Measurements from ENCODE around the gene REEP5. TPM values are rescaled to one million over a fixed set of nuclear protein-coding genes. Genes with fewer than 3 reads are reported as not detected.
"Not testable (repeated sequence)": the region's sequence is repeated elsewhere in the genome, so short reads cannot be mapped to it uniquely, and the experiment has no call there.

The REEP5 gene
- total RNA-seq, 1 experiment from 2014 or later = 36.0 TPM

DNA sequence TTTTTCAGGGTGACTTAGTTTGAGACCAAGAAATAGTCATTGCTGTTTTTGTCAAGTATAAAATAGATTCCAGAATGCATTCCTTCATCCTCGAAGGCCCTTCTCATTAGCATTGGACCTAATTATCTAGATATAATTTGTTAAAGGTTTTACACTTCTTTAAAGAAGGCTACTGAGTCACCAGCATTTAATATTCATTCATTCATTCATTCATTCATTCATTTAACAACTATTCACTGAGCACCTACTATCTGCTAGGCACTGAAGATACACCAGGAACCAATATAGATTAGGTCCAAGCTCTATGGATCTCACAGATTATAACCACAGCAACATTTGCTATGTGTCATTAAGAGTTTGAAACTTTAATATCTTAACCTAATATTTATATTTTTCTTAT lies 11.1 kb upstream of the REEP5 start:
- DNase-seq (ENCODE audit: low spot score) = no peak

DNA sequence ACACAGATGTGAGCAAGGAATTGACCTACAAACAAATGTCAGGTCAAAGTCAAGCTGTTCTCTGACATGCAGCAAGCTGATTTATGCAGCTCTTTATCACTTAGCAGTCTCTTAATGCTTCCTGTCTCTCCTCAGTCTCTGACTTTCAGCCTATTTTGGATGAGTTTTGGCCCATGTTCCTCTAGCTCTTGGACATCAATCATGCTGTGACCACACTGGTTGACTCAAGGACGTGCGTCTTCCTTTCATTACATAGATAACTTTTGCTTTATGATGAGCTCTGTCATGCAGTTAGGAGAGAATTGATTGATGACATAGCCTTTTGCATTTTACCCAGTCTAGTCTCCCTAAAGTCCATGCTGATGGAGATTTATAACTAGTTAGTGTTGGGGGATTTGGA lies 9.4 kb upstream of the REEP5 start:
- peak; percentile 68 for DNase-seq (ENCODE audit: low spot score)

DNA sequence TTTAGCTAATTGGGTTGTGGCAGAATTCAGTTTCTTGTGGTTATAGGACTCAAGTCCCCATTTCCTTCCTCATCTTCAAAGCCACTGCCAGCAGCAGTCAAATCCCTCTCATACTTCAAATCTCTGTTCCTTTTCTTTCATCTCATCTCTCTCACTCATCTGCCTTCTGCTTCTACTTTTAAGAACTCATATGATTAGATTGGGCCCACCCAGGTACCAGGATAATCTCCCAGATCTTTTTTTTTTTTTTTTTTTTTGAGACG lies 8.0 kb upstream of the REEP5 start:
- DNase-seq (ENCODE audit: low spot score) = no peak

GRCh38 chr5:112929336-112930081 lies 7.5 kb upstream of the REEP5 start:
- no peak for DNase-seq (ENCODE audit: low spot score)

- DNase-seq (ENCODE audit: low spot score) = no peak
Measured at GRCh38 chr5:112923988-112924387, 2.0 kb upstream of the REEP5 start.

- DNase-seq (ENCODE audit: low spot score) = no peak
Measured at GRCh38 chr5:112923148-112923917, 1.3 kb upstream of the REEP5 start.

- DNase-seq (ENCODE audit: low spot score) = peak; percentile 70
Measured at GRCh38 chr5:112921026-112921832, 798 bp downstream of the REEP5 start.

GRCh38 chr5:112919972-112920371 lies 2.1 kb downstream of the REEP5 start:
- no peak for DNase-seq (ENCODE audit: low spot score)

DNA sequence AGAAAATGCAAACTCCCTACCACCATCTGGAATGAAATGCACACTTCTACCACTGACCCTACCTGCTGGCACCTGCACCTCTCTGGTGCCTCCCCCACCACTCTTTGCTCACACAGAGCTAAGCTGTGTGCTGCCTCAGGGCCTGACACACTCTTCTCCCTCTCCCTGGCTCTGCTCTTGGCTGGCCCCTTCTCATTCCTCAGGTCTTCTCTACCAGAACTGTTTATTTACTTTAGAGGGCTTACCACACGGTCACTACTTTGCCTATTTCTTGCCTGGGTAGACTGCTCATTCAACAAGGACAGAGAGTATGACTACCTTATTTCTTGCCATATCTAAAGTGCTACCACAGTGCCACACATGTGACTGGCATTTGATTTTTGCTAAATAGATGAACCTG lies 3.3 kb downstream of the REEP5 start:
- no peak for DNase-seq (ENCODE audit: low spot score)

- DNase-seq (ENCODE audit: low spot score) = no peak
Measured at GRCh38 chr5:112918136-112918535, 3.9 kb downstream of the REEP5 start.

DNA sequence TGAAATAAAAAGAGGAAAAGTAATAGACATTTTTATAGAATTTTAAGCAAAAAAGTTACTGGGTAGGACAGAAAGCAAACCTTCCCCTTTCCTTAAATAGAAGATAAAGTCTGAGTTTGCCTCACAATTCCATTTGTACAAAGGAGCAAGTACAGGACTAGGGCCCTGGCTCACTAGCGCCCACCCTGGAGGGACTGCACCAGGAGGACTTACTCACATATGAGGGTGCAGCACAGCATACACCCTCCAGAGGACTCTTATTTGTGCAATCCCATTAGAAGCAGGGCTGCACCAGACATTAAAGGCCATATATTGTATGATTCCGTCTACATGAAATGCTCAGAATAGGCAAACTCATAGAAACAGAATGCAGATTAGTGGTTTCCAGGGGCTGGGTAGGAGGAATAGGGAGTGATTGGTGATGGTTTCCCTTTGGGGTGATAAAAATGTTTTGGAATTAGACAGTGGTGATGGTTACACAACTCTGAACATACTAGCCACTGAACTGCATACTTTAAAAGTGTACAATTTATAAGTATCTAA lies 4.5 kb downstream of the REEP5 start:
- no peak for DNase-seq (ENCODE audit: low spot score)

DNA sequence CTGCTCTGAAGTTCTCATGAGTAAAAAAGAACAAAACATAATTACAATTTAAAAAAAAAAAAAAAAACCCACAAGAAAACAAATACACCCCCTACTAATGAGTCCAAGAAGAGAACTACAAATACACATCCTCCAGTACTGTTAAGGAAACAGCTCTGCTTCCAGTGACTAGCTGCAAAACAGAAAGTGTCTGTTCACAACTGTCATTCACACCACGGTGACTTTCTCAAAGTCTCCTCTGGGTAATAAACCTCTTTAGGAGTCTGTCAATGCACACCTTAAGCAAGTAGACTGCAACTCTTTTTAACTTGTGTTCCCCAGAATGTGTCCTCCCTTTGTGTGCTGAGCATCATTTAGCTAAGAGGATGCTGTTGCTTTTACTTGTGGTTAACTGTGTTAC lies 6.2 kb downstream of the REEP5 start:
- no peak for DNase-seq (ENCODE audit: low spot score)

- DNase-seq (ENCODE audit: low spot score) = peak; percentile 50
Measured at GRCh38 chr5:112914584-112914983, 7.4 kb downstream of the REEP5 start.

DNA sequence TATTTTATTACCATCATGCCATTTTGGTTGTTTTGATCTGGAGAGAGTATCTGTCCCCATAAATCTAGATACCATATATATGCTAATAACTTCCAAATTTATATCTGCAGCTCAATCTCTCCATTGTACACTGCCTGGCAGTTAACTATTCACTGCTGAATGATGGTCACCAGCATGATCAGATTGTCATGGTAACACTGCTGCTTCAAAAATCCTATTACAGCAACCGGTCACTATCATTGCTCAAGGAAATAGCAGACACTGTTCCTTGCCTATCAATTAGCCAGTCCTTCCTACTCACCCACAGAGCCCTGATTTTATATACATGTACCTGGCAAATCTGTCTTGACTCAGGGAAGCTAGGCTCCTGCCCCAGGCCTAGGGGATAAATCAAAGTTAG lies 11.5 kb downstream of the REEP5 start:
- DNase-seq (ENCODE audit: low spot score) = no peak

GRCh38 chr5:112908854-112909253 lies 13.2 kb downstream of the REEP5 start:
- no peak for DNase-seq (ENCODE audit: low spot score)

GRCh38 chr5:112907166-112907631 lies 14.8 kb downstream of the REEP5 start:
- no peak for DNase-seq (ENCODE audit: low spot score)

- no peak for DNase-seq (ENCODE audit: low spot score)
Measured at GRCh38 chr5:112906637-112907036, 15.4 kb downstream of the REEP5 start.

GRCh38 chr5:112904996-112905395 lies 17.0 kb downstream of the REEP5 start:
- not testable (repeated sequence) for DNase-seq (ENCODE audit: low spot score)

GRCh38 chr5:112902561-112902960 lies 19.5 kb downstream of the REEP5 start:
- DNase-seq (ENCODE audit: low spot score) = no peak

GRCh38 chr5:112895682-112896081 lies 26.3 kb downstream of the REEP5 start:
- DNase-seq (ENCODE audit: low spot score) = no peak

GRCh38 chr5:112892776-112893175 lies 29.3 kb downstream of the REEP5 start:
- no peak for DNase-seq (ENCODE audit: low spot score)

GRCh38 chr5:112892066-112892465 lies 30.0 kb downstream of the REEP5 start:
- not testable (repeated sequence) for DNase-seq (ENCODE audit: low spot score)
